ENCODE measurements around the gene GZMB.
A peak's percentile ranks its signal among the peaks of the same experiment; 100 is the strongest.
"Not testable (repeated sequence)": the region's sequence is repeated elsewhere in the genome, so short reads cannot be mapped to it uniquely, and the experiment has no call there.

GZMB gene

DNA sequence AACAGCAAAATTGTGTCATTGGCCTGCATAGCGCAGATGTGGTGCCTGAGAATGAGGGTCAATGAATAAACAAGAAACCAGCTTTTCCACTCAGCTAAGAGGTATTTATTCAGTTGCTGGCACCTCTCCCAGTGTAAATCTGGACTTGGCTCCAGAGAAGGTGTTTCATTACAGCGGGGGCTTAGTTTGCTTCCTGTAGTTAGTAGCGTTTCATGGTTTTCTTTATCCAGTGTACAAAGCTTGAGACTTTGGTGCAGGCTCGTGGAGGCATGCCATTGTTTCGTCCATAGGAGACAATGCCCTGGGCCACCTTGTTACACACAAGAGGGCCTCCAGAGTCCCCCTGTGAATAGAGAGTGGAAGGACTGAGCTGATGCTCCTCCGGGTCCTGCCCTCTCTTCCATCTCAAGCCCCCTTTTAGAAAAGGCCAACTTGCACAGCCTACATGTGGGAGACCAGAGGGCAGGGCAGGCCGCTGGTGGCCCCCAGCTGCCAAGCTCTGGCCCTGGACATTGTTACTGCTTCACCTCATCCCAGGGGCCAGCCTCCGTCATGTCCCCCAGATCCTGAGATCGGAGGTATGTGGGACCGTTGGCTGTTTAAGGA lies 3.0 kb downstream of the GZMB start:
- no peak for DNase-seq

DNA sequence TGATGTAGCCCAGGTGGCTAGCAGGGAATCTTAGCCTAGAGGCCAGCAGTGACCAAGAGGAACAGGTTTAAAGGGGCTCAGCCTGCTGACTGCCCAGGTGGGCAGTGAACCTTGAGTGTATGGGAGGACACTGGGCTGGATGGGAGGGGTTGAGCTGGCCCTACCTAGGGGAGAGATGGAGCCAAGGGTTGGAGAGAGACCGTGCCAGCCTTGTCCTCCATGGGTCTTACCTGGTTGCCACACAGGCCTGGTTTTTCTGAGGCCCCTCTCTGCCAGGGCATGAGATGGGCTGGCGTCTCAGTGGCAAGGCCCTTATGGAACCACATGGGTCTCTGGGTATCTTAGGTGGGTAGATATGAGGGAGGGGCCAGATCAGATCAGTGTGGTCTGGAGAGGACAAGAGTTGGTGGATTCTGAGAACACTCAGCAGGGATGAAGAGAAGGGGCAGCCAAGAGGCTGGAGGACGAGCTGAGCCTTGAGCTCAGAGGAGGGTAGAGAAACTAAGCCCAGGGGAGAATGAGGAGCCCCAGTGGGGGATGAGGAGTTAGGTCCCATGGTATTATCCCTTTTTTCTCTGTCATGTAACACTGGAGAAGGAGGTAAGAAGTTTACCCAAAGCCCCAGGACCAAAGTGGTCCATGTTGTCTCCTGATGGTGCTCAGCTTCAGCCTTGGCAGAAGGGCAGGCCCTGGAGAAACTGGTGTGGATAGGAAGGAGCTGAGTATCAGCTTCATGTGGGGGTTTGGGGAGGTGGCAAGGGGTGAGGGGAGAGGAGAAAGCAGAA lies 3.7 kb downstream of the GZMB start:
- no peak for DNase-seq

DNA sequence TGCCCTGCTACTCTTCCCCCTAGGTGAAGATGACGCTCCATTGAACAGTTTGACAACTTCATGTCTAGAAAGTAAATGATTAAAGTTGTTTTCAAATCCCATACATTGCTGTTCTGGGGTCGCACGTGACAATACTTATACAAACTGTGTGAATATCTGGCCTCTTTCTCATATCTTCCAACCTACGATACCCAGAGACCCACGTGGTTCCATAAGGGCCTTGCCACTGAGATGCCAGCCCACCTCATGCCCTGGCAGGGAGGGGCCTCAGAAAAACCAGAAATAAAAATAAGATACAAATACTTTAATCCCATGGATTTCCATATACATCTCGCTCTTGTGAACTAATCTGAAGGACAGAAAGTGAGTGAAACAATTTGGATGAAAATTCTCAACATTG lies 4.5 kb downstream of the GZMB start:
- no peak for DNase-seq

DNA sequence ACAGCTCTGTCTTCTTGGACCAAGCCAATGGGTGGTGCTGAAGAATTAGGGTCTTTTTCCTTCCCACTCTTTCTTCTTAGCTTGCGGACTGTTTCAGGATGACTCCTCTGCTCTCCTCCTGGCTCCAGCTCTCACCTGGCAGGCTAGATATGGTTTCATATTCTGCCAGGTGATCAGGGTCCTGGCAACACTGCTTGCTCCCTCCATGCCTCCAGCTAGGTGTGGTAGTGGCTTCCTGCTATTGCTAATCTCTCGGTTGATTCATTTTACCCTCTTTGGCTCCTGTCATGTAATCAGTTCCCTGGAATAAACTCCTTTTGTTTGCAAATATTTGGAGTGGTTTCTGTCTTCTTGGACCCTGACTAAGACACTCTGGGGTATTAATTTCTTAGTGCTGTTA lies 20.2 kb downstream of the GZMB start:
- DNase-seq, result no peak

DNA sequence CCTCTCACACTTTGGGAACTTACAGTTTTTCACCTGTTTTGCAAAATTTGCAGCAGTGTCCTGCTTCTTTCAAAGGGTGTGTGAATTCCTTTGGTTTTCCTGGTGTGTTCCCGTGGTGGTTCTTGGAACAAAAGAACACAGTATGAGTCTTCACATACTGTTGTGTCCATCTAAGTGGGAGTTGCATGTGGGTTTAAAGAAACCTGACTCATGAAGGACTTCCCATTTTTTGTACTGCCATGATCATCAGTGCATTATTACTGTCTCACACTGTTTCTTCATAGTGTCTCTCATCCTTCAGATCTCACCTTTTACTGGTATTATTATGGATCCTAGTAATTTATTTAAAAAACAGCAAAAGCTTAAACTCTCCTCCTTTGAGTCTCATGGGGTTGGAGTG lies 20.7 kb downstream of the GZMB start:
- no peak for DNase-seq

- no peak for DNase-seq
Measured at GRCh38 chr14:24612196-24612595, 21.8 kb downstream of the GZMB start.

GRCh38 chr14:24609655-24610344 lies 24.2 kb downstream of the GZMB start, which contains the start of gene GZMH:
TSS of gene GZMH (minus strand) at chr14:24609685. CDS start at chr14:24609613, 72 bp downstream.
- no peak for DNase-seq

DNA sequence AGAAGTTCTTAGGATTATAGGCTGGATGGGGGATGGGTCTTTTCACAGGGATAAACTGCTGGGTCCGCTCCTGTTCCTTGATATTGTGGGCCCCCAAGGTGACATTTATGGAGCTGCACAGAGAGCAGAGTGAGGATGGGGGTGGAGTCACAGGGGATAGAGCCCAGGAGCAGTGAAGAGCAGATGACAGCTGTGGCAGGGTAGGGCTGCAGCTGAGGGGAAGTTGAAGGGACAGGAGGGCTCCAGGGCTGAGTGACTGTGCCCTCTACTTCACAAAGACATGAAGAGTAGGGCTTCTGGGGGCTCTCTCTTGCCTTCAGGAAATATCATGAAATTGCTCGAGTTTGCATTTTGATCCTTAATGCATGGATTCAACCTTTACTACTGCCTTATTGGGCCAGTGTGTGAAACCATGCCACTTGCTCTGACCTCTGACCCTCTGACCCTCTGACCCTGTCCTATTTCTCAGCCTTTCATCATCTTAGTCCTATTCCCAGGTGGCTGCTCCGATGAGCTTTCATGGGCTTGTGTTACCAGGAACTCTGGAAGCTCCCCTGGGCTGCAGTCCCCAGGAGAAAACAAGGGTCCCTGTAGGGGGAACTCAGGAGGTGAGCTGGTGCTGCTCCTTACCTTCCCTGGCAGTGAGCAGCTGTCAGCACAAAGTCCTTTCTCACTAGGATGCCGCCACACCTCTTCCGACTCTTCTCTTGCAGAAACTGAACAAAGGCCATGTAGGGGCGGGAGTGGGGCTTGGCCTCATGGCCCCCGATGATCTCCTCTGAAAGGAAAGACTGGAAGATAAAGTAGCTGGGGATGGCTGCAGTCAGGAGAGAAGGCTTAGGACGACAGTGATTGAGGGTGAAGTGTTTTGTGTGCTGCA lies 26.1 kb downstream of the GZMB start:
- DNase-seq, result no peak

DNA sequence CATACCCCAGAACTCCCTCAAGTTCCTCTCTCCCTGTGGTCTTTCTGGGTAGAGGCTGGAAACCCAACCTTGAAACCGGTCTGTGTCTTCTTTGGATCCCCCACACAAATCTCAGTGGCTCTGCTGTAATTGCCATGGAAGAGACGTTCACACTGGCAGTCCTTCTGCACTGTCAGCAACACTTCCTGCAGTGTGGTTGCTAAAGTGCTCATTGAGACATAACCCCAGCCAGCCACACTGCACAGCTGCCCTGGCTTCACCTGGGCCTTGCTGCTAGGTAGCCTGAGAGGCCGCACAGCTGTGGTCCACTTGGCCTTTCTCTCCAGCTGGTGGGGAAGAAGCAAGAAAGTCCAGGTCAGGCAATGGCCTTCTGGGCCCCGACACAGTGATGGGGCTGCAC lies 26.9 kb downstream of the GZMB start:
- no peak for DNase-seq

- DNase-seq, result no peak
Measured at GRCh38 chr14:24606297-24606696, 27.7 kb downstream of the GZMB start.

DNA sequence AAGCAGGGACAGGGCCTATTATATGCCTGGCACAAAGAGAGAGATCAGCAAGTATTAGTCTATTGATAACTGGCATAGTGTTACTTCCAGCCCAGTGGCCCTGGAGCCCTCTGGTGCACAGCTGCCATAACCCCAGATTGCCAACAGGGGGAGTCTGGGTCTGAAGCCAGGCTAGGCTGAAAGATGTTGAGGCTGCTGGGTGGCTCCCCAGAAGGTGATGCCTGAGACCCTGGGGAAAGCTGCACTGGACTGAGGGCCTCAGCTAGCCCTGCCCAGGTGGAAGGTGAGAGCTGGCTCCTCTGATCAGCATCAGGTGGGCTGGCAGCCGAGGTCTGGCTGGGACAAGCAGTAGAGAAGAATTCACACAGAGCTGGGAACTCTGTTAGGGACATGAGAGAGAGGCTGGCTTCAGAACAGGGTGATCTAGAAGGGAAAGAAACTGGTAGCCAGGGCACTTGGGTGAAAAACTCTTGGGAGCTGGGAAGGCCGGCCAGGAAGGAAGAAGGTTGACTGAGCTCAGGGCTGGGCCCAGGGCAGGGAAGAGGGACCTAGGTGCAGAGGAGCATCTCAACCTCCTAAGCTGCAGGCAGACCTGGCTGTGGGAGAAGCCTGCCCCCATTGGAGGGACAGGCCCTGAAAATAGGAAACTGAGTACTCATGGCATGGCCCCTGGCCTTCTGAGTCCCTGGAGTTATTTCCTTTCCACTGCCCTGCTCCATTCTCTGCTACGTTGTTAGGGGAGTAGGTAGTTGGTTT lies 28.4 kb downstream of the GZMB start:
- peak; percentile 11 for DNase-seq

DNA sequence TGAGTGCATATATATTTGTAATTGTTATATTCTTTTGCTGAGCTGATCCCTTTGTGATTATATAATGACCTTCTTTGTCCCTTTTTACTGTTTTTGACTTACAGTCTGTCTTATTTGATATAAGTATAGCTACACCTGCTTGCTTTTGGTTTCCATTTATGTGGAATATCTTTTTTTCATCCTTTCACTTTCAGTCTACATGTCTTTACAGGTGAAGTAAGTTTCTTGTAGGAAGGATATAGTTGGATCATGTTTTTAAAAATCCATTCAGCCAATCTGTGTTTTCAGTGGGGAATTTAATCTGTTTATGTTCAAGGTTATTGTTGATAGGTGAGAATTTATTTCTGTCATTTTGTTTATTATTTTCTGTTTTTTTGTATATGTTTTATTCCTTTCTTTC lies 36.6 kb downstream of the GZMB start:
- no peak for DNase-seq

- no peak for DNase-seq
Measured at GRCh38 chr14:24595073-24595808, 38.7 kb downstream of the GZMB start.

GRCh38 chr14:24591004-24591403 lies 43.0 kb downstream of the GZMB start:
- DNase-seq, result not testable (repeated sequence)

DNA sequence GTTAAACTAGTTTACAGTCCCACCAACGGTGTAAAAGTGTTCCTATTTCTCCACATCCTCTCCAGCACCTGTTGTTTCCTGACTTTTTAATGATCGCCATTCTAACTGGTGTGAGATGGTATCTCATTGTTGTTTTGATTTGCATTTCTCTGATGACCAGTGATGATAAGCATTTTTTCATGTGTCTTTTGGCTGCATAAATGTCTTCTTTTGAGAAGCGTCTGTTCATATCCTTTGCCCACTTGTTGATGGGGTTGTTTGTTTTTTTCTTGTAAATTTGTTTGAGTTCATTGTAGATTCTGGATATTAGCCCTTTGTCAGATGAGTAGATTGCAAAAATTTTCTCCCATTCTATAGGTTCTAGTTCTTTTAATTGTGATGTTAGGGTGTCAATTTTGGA lies 49.6 kb downstream of the GZMB start:
- DNase-seq, result not testable (repeated sequence)

All from KG1 (cell line).